GM21390 (cell line): Measurements from ENCODE around the gene ASXL1.
"Not testable (repeated sequence)": the region's sequence is repeated elsewhere in the genome, so short reads cannot be mapped to it uniquely, and the experiment has no call there.

ENCODE experiments used
- ATAC-seq: cut with Tn5 transposase; IDR thresholded peaks from one replicate; pipeline ENCODE4 v1.9.1; 2021; ENCODE audit not compliant: unreplicated experiment

Gene ASXL1

DNA sequence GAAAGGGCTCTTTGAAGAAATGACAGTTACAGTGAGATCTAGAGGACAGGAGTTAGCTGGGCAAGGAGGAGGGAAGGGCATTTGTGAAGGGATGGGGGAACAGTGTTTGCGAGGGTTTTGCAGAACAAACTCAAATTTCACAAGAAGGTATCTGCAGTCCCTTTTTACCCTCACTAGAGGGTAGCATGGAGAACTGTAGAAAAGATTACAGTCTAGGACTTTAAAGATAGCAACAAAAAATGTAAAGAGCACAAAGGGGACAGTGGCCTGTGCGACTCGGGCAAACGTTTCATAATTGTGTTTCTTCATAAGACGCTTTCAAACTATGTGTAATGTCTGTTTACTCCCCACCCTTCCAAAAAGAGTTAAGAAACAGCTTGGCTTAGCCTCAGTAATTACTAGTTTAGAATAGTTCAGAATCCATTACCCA lies 21.2 kb upstream of the ASXL1 start:
- ATAC-seq, result no peak

DNA sequence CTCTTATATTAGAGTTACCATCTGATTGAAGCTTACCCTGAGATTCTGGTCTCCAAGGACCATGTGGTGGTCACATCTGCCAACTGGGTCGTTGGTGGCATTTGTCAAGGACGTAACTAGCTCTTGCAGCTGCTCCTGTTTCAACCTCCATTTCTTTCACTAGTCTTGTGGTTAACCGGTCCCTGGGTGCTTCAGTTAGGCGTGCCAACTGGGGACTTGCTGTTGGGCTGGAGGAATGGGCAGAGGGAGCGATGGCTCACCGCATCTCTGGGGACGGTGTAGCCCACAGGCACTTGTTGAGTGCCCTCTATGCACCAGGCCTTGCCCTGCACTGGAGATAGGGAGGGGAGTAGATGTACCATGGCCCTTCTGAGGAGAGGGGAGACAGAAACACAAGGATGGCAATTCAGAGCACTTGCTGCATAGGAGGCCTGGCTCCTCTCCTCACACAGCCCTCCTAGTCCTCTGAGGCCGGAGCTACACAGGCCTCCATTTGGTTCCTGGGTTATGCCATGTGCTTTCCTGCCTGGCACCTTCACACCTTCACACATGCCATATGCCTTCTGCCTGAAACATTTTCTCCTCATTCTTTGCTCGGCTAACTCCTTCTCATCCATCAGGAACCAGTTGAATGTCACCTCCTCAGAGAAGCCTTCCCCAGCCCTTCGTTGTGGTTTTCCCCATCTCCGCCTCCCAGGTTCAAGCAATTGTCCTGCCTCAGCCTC lies 20.0 kb upstream of the ASXL1 start:
- no peak for ATAC-seq

DNA sequence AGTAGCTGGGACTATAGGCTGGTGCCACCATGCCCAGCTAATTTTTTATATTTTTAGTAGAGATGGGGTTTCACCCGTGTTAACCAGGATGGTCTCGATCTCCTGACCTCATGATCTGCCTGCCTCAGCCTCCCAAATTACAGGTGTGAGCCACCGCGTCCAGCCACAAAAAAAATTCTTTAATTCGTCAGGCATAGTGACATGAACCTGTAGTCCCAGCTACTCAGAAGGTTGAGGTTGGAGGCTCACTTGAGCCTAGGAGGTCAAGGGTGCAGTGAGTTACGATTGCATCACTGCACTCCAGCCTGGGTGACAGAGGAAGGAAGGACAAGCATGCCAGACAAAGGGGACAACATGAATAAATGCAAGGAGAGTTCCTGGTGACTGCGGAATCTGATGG lies 19.5 kb upstream of the ASXL1 start:
- ATAC-seq, result no peak

DNA sequence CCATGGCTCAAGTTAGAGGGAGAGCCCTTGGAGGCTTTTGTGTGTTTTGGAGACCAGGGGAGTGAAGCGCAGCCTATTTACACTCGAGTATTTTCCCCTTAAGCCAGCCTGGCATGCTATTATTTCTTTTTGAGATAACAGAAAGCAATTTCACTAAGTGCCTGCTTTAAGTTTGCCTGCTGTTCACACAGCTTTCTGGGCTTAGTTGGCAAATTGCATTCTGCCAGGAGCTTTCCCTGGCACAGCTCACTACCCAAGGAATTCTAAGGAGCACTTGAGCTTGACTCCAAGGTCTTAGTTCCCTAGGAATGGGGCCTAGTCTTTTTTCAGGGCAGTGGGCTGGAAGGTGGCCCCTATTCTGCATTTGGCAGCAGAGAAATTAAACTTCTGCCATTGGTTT lies 19.0 kb upstream of the ASXL1 start:
- ATAC-seq, result no peak

DNA sequence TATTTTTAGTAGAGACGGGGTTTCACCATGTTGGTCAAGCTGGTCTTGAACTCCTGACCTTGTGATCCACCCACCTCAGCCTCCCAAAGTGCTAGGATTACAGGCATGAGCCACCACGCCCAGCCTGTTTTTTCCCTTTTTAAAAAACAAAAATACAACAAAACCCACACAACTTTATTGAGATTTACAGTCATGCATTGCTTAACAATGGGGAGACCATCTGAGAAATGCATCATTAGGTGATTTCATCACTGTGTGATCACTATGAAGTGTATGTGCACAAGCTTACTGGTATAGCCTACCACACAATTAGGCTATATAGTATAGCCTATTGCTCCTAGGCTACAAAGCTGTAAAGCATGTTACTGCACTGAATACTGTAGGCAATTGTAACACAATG lies 17.1 kb upstream of the ASXL1 start:
- ATAC-seq, result not testable (repeated sequence)

DNA sequence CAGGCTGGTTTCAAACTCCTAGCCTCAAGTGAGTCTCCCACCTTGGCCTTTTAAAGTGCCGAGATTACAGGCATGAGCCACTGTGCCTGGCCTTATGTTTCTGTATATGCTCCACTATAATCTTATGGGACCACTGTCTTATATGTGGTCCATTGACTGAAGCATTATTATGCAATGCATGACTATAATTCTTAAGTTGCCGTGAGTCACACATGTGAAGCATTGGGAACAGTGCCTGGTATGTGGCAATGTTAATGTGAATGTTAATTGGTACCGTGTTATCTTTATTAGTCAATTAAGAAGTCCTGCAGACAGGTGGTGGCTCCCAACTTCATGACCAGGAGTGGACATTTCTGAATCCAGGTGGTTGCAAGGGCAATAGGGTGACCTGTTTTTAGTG lies 14.7 kb upstream of the ASXL1 start:
- no peak for ATAC-seq

DNA sequence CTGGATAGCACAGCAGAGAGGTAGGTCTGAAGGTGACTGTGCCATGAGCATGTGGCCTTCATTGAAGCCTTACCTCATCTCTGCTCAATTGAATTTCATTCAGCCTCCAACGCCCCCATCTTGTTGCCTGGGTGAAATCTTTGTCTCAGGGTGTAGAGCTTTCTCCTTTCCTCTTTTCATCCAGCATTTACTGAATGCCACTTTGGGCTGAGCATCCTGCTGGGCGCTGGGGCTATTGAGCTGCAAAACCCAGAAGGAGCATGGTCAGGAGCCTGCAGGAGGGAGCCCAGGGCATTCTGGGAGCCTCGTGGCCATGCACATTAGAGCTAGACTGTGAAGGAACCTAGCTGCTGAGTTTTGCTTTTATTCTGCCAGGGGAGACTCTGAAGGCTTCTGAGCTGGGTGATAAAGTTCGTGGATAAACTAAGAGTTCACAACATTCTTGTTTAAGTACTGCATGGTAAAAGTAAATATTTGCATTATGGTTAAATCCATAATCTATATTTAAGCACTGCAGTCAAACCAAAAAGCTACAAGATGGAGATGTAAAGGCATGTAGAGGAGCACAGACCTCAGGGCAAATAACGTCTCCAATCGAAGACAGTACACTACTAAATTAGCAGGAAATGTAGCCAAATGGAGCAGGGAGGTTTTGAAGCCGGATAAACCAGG lies 13.2 kb upstream of the ASXL1 start:
- ATAC-seq, result no peak

DNA sequence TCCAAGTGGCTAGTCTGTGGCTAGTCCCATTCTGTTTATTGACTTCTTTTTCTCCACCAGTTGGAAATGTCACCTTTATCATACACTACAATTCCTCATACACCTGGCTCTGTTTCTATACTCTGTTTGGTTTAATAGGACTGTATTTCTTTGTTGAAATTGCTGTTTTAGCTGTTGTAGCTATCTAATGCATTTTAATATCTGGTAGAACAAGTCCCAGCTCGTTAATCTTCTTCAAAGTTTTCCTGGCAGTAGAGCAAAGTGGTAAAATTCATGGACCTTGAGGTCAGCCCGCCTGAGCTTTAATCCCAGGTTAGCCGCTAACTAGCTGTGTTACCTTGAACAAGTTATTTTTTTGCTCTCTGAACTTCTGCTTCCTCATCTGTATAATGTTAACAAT lies 9.9 kb upstream of the ASXL1 start:
- ATAC-seq, result no peak

DNA sequence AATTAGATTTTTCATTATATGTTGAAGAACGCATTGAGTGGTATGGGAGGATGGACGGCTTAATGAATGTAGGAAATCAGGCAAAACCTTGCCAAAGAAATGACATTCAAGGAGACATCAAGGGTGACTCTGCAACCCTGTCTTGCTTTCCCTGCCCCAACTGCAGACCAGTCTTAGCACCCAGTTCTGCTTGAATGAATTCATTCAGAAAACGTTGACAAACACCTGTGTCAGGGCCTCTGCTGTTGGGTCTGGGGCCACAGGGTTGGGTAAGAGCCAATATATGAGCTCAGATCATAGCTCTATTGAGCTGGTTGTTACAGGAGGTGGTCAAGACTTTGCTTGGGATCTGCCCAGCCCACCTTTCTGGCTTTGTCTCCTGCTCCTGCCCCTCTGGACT lies 7.7 kb upstream of the ASXL1 start:
- ATAC-seq, result no peak

DNA sequence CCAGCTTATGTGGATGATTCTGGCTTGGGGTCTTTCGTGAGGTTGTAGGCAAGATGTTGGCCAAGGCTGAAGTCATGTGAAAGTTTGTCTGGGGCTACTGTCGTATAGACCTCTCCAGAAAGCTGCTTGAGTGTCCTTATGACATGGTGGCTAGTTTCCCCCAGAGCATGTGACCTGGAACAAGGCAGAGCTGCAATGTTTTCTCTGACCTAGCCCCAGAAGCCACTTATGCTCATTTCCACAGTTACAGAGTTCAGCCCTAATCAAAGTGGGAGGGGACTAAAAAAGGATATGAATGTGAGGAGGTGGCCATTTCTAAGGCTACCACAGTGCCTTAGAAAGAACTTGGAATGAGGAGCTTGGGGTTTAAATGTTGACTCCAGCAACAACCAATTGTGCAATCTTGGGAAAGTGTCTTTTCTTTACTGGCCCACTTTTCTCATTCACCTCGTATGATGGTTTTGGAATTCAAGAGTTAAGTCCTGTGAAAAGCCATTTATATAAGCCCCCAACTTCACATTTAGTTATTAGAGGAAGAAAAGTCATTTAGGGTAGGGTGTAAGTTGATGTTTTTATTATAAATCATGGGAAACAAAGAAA lies 5.9 kb upstream of the ASXL1 start:
- ATAC-seq, result no peak

DNA sequence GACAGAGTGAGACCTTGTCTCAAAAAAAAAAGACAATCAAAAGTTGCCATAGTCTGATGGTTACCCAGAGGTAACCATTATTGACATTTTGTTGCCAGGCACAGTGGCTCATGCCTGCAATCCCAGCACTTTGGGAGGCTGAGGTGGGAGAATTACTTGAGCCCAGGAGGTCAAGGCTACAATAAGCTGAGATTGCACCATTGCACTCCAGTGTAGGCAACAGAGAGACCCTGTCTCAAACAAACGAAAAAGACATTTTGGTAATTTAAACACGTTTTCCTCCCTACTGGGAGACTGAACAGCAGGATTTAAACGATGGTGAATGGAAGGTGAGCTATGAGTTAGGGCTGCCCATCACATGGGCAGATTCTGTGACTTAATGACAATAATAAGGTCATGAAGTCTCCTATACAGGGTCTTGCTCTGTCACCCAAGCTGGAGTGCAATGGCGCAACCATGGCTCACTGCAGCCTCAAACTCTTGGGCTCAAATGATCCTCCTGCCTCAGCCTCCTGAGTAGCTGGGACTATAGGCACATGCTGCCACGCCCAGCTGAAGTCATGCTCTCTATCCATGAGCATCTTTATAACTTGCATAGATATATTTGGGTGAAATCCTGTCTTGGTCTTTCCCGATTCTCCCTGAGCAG lies 4.2 kb upstream of the ASXL1 start:
- no peak for ATAC-seq

DNA sequence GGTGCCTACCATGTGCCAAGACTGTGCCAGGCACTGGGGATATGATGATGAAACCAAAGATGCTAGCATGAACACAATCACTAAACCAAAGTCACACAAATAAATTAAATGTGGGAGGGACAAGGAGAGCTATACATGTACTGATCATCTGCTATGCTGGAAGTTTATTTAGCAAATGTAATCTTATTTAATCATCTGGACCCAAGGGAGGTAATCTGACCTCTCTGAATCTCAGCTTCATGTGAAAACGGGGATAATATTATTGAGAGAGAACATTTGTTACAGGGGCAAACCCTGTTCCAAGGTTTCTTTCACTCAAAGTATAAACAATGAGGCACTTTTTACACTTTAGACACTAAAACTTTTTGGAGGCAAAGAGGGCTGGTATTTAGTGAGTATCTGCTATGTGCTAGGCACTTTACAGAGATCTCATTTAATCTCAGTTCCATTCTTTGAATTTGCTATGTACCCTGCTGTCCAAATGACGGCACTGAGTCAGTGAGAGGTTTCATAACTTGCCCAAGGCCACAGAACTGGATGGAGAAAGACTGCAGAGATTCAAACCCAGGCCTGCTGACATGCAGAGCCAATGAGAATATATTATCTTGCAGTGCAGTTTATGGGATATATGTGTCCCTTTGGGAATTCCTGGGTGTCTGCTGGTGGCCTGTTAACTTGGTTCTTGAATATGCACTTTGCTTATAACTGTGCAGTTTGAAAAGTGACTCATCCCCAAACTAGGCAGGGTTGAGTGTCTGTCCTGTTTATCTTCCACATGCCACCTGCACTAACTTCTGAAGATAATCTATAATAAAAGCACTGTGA lies 3.3 kb upstream of the ASXL1 start:
- peak; percentile 27 for ATAC-seq

DNA sequence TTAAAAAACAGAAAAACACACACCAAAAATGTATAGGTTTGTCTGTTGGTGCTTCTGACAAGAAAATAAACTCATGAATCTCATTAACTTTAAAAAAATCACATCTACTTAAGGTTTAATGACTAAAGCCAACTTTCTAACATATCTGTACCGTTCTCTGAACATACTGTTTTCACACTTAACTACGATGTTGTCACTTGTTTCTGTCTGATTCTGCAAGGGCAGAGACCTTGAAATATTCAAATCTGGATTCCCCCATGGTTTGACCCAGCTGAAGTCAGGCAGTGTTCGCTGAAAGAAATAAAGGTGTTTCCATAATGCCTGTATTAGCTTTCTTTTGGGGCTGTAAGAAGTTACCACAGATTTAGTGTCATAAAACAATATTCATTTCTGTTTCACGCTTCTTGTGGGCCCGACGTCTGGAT lies 2.7 kb upstream of the ASXL1 start:
- no peak for ATAC-seq

DNA sequence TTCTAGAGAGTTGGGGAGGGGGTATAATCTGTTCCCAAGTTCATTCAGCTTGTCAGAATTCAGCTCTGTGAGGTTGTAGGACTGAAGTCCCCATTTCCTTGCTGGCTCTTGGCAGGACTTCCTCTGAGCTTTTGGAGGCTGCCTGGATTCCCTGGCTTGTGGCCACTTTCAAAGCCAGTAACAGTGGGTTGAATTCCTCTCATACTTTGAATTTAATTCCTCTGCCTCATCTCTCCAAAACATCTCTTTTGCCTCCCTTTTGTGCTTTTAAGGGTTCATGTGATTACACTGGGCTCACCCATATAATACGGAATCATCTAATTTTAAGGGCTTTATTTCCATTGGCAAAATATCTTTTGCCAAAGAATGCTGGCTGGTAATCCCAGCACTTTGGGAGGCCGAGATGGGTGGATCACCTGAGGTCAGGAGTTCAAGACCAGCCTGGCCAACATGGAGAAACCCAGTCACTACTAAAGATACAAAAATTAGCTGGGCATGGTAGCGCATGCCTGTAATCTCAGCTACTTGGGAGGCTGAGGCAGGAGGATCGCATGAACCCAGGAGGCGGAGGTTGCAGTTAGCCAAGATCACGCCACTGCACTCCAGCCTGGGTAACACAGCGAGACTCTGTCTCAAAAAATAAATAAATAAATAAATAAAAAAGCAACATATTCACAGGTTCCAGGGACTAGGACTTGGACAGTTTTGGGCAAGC lies 2.1 kb upstream of the ASXL1 start:
- not testable (repeated sequence) for ATAC-seq

DNA sequence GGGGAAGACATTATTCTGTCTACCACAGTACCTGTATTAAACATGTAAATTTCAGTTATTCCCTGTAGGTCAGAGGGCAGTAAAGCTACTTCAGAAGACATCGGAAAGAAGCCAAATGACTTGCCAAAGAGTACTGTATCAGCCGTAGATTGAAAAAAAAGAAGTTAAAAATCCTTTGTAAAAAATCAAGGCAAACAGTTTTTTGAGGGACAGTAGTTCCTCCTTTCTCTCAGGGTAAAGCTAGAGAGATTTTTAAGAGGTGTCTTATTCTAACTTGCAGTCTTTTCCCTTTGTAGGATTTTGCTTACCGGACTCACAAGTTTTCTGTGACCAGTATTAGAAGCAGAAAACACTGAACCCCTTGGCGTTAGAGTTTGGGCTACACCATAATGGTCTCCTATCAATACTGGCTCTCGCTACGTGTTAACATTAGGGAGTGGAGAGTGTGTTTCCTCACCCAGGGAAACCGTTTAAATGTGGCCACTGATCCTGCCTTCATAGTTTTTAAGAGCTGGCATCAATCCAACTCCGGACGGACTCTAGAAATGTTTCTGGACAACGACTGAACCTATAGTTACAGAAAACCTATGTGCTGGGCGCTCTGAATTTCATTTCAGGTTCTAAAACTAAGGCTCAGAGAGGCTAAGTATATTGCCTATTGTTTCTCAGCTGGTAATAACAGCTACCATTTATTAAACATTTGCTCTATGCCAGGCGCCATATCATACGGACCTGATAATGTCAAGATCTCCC lies 1.3 kb upstream of the ASXL1 start:
- ATAC-seq, result no peak

DNA sequence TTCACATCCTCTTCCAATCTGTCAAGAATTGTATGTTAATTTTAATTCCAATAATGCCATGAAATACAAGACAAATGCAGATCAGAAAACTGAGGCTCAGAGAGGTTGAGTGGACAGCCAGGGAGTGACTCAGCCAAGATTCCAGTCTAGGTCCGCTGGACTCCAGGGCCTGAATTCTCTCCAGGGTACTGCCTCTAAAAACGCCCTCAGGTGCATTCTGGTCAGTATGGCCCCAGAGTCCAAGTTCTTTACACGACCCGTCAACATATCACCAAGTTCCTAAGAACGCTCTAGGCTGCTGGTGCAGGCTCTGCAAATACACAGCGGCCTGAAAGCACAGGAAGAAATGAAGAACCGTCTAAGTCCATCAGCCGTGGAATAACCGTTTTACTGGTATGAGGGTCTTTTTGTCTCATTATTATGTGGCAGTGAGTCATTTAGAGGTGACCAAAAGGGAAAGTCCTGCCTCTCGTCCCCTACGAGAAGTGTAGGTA lies 709 bp upstream of the ASXL1 start:
- ATAC-seq, result no peak

DNA sequence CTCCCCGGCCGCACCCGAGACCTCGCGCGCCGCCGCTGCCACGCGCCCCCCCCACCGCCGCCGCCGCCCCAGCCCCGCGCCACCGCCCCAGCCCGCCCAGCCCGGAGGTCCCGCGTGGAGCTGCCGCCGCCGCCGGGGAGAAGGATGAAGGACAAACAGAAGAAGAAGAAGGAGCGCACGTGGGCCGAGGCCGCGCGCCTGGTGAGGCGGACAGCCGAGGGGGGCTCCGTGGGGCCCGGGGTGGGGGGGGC lies 426 bp downstream of the ASXL1 start:
- no peak for ATAC-seq

DNA sequence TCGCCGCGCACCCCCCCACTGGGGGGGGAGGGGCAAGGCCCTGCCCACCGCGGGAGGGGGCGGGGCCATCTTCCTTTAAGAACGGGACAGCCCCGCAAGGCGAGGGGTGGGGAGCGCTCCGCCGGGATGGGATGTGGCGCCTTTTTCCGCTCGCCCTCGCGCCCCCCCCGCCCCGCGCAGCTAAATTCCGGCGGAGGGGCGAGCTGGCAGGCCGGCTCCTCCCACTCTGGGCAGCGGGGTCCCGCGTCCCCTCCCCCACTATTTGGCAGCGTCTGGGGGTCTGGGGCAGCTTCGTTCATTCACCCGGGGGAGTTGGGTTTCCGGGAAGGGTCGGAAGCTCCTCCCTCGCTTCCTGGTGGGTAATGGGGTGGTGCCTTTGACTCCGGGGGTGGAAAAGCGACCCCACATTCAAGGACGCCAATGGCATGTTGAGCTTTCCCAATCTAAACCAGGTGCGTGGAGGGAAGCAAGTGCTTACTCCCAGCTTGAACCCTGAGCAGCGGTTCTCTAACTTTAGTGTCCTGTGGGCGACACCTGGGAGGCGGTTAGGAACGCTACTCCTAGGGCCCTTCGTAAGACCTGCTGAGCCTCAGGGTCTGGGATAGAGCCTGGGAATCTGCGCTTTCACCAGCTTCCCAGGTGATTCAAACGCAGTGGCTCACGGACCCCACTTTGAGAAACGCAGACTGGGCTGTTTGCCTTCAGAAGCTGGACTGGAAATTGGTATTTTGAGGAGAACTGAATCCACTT lies 927 bp downstream of the ASXL1 start:
- ATAC-seq, result no peak
